ENCODE results near the gene DCAKD.

DNA sequence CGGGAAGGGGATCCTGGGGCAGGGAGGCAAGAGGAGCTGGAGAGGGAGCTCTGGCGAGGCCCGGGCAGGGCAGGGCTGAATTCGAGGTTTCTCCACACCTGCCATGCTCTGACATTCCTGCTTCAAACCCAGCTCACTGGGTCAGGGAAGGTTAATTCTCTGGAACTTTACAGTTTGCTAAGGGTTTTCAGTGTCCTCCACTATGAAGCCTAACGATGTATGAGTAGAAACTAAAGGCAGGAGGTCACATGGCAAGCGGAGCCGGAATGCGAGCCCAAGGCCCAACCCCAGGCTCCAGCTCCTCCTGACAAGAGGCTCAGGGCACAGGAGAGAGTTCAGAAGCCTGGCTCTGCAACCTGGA is 29.2 kb downstream of the DCAKD start:
- TF ChIP-seq POLR2AphosphoS5 (IDR thresholded peaks at IDR 0.05; ENCODE audit: low read depth, low read length) (no peak), POLR2A (IDR thresholded peaks at IDR 0.05; ENCODE audit: low read depth, low read length) (no peak), POU2F2 (IDR thresholded peaks at IDR 0.05; ENCODE audit: low read depth, low read length) (no peak), SPI1 (IDR thresholded peaks at IDR 0.05; ENCODE audit: low read depth, low read length) (no peak)

Measured in GM12891 (cell line).